DND-41 (cell line): Measurements from ENCODE around the gene RABEPK.

Source experiments
- CTCF ChIP-seq: IDR thresholded peaks from 2 replicates; pipeline ENCODE4 v1.5.1; 2012; ENCODE audit warnings: borderline replicate concordance, low read length, moderate library complexity, mild to moderate bottlenecking; ENCODE audit not compliant: poor library complexity, severe bottlenecking; ENCODE audit errors: extremely low read depth
- EZH2 ChIP-seq: IDR thresholded peaks from 3 replicates; pipeline ENCODE4 v1.6.1; 2012; ENCODE audit warnings: borderline replicate concordance, low read depth, mild to moderate bottlenecking, moderate library complexity, low read length, inconsistent platforms; ENCODE audit not compliant: severe bottlenecking

GRCh38 chr9:125277411-125277810 is 77.1 kb downstream of the RABEPK start:
- TF ChIP-seq CTCF (no peak), EZH2 (no peak)
